ENCODE results near the gene GNG2.

GNG2 gene

GRCh38 chr14:51972566-51972965 is 112.2 kb downstream of the GNG2 start:
- Mint-ChIP-seq H3K9me3 (no peaks in the 10 kb centered on the region), H3K27ac (peak overlapping the region; percentile 2 to 35), H3K4me3 (no peak overlapping the region), H3K4me1 (no peaks in the 10 kb centered on the region), H3K27me3 (no peaks in the 10 kb centered on the region)
- ATAC-seq, result no peak
- DNase-seq, result no peak

- no peaks in the 10 kb centered on the region for H3K27me3 Mint-ChIP-seq
- H3K27ac Mint-ChIP-seq, result no peak overlapping the region
Observed at GRCh38 chr14:51977075-51977474, 116.7 kb downstream of the GNG2 start.

GRCh38 chr14:51978681-51979085 is 118.3 kb downstream of the GNG2 start:
- no peak overlapping the region for H3K4me3 Mint-ChIP-seq
- ATAC-seq (no peak), DNase-seq (no peak)
- H3K4me1 Mint-ChIP-seq, result peaks cover 6% of the 10 kb centered on the region
- H3K27ac Mint-ChIP-seq, result no peak overlapping the region
- H3K27me3 Mint-ChIP-seq, result no peaks in the 10 kb centered on the region
- H3K9me3 Mint-ChIP-seq, result no peaks in the 10 kb centered on the region

More at GRCh38 chr14:51977075-51977474, 116.7 kb downstream of the GNG2 start:
- ATAC-seq (no peak), DNase-seq (no peak)
- no peak overlapping the region for H3K4me3 Mint-ChIP-seq
- no peaks in the 10 kb centered on the region for H3K9me3 Mint-ChIP-seq
- H3K4me1 Mint-ChIP-seq, result peaks cover 6% of the 10 kb centered on the region

GRCh38 chr14:51979088-51979709 is 118.8 kb downstream of the GNG2 start:
- Mint-ChIP-seq H3K9me3 (no peaks in the 10 kb centered on the region), H3K27ac (no peak overlapping the region), H3K27me3 (no peaks in the 10 kb centered on the region), H3K4me3 (no peak overlapping the region), H3K4me1 (peaks cover 6% of the 10 kb centered on the region)
- DNase-seq (peak; percentile 74 to 78), ATAC-seq (peak; percentile 56)

- peak; percentile 88 for ATAC-seq
- H3K4me3 Mint-ChIP-seq, result no peak overlapping the region
- DNase-seq, result peak in 1 of 2 donors; percentile 20
- H3K27me3 Mint-ChIP-seq, result no peaks in the 10 kb centered on the region
- H3K9me3 Mint-ChIP-seq, result no peaks in the 10 kb centered on the region
- H3K4me1 Mint-ChIP-seq, result peaks cover 6% of the 10 kb centered on the region
- peak overlapping the region in 1 of 2 donors; percentile 16 for H3K27ac Mint-ChIP-seq
Observed at GRCh38 chr14:51981218-51981854, 120.9 kb downstream of the GNG2 start.

GRCh38 chr14:51988221-51988620 is 127.8 kb downstream of the GNG2 start:
- H3K27me3 Mint-ChIP-seq, result no peaks in the 10 kb centered on the region
- H3K4me1 Mint-ChIP-seq, result peaks cover 16% of the 10 kb centered on the region
- DNase-seq (no peak), ATAC-seq (no peak)
- H3K4me3 Mint-ChIP-seq, result peak overlapping the region; percentile 88 to 93
- no peak overlapping the region for H3K27ac Mint-ChIP-seq
- no peaks in the 10 kb centered on the region for H3K9me3 Mint-ChIP-seq

- Mint-ChIP-seq H3K4me1 (peaks cover 27% of the 10 kb centered on the region), H3K27me3 (no peaks in the 10 kb centered on the region), H3K9me3 (no peaks in the 10 kb centered on the region), H3K27ac (peak within 1 kb of the TSS; percentile 96 to 97), H3K4me3 (peak within 1 kb of the TSS; percentile 88 to 93)
- DNase-seq (peak; percentile 90 to 92), ATAC-seq (peak; percentile 97)
Observed at GRCh38 chr14:51989293-51990234, 129.2 kb downstream of the GNG2 start, which contains the start of gene RTRAF. Gene RTRAF, plus strand, starts transcription at chr14:51989546. Its CDS starts 94 bp downstream, at chr14:51989640.

- no peaks in the 10 kb centered on the region for H3K27me3 Mint-ChIP-seq
- ATAC-seq, result no peak
- no peak for DNase-seq
- H3K4me1 Mint-ChIP-seq, result peaks cover 36% of the 10 kb centered on the region
- H3K4me3 Mint-ChIP-seq, result peak overlapping the region; percentile 88 to 93
- H3K9me3 Mint-ChIP-seq, result no peaks in the 10 kb centered on the region
- peak overlapping the region in 1 of 2 donors; percentile 97 for H3K27ac Mint-ChIP-seq
Observed at GRCh38 chr14:51990488-51990887, 130.1 kb downstream of the GNG2 start.

GRCh38 chr14:51993285-51993920 is 133.0 kb downstream of the GNG2 start:
- Mint-ChIP-seq H3K27me3 (no peaks in the 10 kb centered on the region), H3K4me1 (peaks cover 43% of the 10 kb centered on the region), H3K9me3 (no peaks in the 10 kb centered on the region), H3K4me3 (peak overlapping the region in 1 of 2 donors; percentile 21), H3K27ac (no peak overlapping the region)
- ATAC-seq, result no peak
- no peak for DNase-seq

GRCh38 chr14:51996148-51996746 is 135.8 kb downstream of the GNG2 start:
- Mint-ChIP-seq H3K4me1 (peaks cover 32% of the 10 kb centered on the region), H3K9me3 (no peaks in the 10 kb centered on the region), H3K27ac (no peak overlapping the region), H3K27me3 (no peaks in the 10 kb centered on the region), H3K4me3 (no peak overlapping the region)
- ATAC-seq (no peak), DNase-seq (no peak)

GRCh38 chr14:51998348-51998747 is 137.9 kb downstream of the GNG2 start:
- Mint-ChIP-seq H3K4me3 (no peak overlapping the region), H3K9me3 (no peaks in the 10 kb centered on the region), H3K27ac (no peak overlapping the region), H3K27me3 (no peaks in the 10 kb centered on the region), H3K4me1 (peaks cover 28% of the 10 kb centered on the region)
- DNase-seq, result no peak
- no peak for ATAC-seq

- DNase-seq, result no peak
- Mint-ChIP-seq H3K9me3 (no peaks in the 10 kb centered on the region), H3K4me1 (peaks cover 23% of the 10 kb centered on the region), H3K27ac (no peak overlapping the region), H3K27me3 (no peaks in the 10 kb centered on the region), H3K4me3 (no peak overlapping the region)
- ATAC-seq, result no peak
Observed at GRCh38 chr14:51999084-51999483, 138.7 kb downstream of the GNG2 start.

- H3K4me3 Mint-ChIP-seq, result no peak overlapping the region
Observed at GRCh38 chr14:52000019-52000582, 139.7 kb downstream of the GNG2 start.

GRCh38 chr14:52000696-52001095 is 140.3 kb downstream of the GNG2 start:
- Mint-ChIP-seq H3K27me3 (no peaks in the 10 kb centered on the region), H3K9me3 (no peaks in the 10 kb centered on the region), H3K4me1 (peaks cover 9% of the 10 kb centered on the region), H3K4me3 (no peak overlapping the region), H3K27ac (no peak overlapping the region)
- DNase-seq, result no peak
- ATAC-seq, result no peak

More at GRCh38 chr14:52000019-52000582, 139.7 kb downstream of the GNG2 start:
- peaks cover 13% of the 10 kb centered on the region for H3K4me1 Mint-ChIP-seq
- H3K9me3 Mint-ChIP-seq, result no peaks in the 10 kb centered on the region
- no peaks in the 10 kb centered on the region for H3K27me3 Mint-ChIP-seq
- DNase-seq (no peak), ATAC-seq (no peak)
- no peak overlapping the region for H3K27ac Mint-ChIP-seq

- Mint-ChIP-seq H3K27me3 (no peaks in the 10 kb centered on the region), H3K9me3 (no peaks in the 10 kb centered on the region), H3K4me3 (no peak overlapping the region), H3K4me1 (no peaks in the 10 kb centered on the region), H3K27ac (no peak overlapping the region)
- DNase-seq (no peak), ATAC-seq (no peak)
Observed at GRCh38 chr14:52002542-52002941, 142.1 kb downstream of the GNG2 start.

All from stimulated activated naive CD8-positive, alpha-beta T cell treated with anti-CD3 and anti-CD28 coated beads, Interleukin-15, amount 100 ng/mL, for 72 hours (primary cell).